Inflammatory macrophage treated with lipopolysaccharide for 4 hours (primary cell): Measurements from ENCODE around the gene NKX1-2.
"Not testable (repeated sequence)": the region's sequence is repeated elsewhere in the genome, so short reads cannot be mapped to it uniquely, and the experiment has no call there.

Source experiments
- DNase-seq: peaks from one replicate; pipeline ENCODE4 v3.0.0-alpha.2; 2020

The NKX1-2 gene

DNA sequence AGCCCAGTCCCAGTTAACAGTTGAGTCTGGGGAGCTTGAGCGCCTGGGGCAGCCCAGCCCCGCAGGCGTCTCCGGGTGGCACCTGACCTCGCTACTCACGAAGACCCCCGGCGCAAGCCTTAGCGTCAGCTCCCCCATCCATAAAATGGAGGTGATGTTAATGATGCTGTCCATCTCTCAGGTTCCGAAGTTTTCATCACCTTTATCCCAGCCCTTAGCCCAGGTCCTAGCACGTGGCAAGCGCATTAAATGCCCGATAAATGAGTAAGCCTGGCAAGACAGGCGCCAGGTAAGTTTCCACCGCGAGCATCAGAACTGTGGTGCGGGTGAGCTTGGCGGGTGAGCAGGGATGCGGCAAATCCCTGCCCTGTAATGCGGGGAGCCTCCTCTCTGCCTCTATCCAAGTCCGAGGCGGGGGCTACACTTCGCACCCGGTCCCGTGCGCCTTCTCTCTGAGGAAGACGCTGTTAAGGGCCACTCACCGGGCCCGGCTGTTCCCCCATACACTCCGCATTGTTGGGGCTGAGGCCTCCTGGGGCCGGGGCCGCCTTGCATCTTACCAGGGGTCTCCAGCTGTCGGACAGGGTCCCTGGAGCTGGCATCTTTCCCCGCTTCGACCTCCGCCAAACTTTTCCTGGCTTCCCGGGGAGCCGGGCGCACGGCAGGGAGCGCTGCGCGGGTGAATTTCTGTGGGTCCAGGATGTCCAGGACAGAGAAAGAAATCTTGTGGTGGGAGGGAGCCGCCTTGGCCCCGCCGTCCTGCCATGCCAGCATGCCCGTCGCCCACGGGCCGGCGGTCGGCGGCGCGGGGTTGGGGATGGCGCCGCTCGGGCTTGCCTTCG lies 444 bp downstream of the NKX1-2 start:
- DNase-seq, result no peak

DNA sequence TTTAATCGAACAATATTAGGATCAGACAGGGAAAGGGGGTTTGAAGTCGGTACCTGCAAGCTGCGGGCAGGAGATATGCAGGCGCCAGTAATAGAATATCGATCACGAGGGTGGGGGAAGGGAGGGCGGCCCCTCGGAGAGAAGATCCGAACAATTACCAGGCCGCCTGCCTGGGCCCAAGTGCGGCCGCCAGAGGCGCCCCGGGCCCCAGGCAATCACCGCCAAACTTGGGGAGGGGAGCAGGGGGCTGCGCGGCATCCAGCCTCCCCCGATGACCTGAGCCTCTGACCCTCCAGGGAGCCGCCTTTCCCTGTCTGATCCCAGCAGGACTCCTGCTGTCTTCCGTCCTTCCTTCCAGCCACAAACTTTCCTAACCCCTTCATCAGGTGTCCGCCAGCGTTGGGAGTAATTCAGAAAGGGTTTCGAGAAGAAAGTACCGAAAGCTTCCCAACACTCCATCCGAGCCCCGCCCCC lies 1.1 kb downstream of the NKX1-2 start:
- no peak for DNase-seq

DNA sequence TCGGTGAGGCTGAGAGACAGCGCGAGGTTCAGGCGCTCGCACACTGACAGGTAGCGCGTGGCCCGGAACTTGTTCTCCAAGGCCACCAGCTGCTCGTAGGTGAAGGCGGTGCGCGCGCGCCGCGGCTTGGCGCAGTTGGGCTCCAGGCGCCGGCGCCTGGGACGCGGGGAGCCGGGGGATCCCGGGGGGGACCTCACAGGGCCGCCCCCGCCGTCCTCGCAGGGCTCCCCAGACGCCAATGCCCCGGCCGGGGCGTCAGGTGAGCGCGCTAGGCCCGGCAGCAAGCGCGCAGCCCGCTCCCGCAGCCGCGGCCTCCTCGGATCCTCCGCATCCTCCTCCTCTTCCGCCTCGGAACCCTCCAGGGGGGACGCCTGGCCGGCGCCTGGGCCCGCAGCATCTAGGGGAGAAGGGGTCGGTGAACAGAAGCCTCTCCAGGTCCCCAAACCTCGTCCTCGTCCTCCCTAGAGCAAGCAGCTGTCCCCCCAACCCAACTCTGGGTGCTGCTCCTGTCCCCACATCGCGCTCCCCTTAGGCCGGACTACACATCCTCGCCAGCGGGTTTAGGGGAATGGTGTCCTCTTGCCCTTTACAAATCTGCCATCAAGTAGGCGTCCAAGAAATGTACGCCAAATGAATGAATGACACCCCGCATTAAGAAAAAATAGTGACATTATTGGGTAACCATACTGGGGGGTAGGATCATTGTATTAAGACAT lies 1.9 kb downstream of the NKX1-2 start:
- no peak for DNase-seq

DNA sequence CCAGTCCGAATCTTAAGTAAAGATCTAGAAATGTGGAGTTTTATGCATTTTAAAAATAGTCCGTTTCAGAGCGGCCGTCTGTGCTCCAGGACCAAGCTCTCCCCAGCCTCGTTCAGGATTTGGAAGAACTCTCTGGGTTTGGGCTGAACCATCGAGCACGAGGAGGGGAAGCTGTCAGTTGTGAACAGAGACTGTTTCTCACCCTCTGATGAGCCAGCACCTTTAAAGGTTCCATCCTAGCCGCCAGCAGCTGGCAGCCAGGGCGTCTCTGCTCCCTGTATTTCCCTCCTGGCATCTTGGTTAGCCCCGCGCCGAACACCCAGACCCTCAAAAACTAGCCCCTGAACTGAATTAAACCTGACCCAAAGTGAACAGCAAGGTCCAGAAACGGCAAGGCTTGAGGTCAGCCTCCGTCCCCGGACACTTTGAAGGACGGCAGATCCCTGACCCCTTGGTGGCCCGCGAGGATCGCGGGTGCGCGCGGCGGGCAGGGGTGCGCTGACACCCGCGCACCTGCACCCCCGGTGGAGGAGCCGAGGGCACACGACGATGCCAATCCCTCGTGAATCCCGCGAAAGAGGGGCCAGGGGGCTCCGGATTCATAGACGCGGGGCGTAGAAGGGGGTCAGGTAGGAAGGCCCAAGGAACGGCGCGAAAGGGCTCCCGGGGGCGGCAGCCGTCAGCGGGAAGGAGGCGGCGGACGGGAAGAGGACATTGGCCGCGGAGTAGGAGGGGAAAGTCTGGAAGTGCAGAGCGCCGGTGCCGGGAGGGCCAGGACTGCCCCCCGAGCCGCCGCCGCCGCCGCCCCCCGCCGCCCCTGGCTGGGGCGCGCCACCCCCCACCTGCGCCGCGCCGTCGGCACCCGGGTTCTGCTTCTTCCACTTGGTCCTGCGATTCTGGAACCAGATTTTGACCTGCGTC lies 2.7 kb downstream of the NKX1-2 start:
- DNase-seq, result no peak

DNA sequence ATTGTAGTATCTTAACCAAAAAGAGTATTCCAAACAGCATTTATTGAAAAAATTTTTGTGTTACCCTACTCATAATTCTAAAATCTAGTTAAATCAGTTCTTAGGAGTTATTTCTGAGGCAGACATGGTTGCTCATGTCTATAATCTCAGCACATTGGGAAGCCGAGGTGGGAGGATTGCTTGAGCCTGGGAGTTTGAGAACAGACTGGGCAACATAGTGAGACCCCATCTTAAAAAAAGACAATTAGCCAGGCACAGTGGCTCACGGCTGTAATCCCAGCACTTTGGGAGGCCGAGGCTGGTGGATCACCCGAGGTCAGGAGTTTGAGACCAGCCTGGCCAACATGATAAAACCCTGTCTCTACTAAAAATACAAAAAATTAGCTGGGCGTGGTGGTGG lies 8.1 kb downstream of the NKX1-2 start:
- DNase-seq, result not testable (repeated sequence)

DNA sequence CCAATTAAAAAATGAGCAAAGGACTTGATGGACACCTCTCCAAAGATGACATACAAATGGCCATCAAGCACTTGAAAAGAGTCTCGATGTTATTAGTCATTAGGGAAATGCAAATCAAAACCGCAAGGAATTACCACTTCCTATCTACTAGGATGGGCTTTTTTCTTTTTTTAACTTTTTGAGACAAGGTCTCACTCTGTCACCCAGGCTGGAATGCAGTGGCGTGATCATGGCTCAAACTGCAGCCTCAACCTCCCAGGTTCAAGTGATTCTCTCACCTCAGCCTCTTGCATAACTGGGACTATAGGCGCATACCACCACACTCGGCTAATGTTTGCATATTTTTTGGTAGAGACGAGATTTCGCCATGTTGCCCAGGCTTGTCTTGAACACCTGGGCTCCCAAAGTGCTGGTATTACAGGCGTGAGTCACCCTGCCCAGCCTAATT lies 13.6 kb downstream of the NKX1-2 start:
- DNase-seq, result peak; percentile 69

DNA sequence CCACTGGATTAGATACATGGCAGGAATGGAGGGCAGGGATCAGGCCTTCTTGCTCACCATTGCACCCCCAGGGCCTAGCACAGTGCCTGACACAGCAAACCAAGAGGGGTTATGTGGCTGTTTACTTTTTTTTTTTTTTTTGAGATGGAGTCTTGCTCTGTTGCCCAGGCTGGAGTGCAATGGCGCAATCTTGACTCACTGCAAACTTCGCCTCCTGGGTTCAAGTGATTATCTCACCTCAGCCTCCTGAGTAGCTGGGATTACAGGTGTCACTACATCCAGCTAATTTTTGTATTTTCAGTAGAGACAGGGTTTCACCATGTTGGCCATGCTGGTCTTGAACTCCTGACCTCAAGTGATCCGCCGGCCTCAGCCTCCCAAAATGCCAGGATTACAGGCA lies 14.2 kb downstream of the NKX1-2 start:
- not testable (repeated sequence) for DNase-seq

DNA sequence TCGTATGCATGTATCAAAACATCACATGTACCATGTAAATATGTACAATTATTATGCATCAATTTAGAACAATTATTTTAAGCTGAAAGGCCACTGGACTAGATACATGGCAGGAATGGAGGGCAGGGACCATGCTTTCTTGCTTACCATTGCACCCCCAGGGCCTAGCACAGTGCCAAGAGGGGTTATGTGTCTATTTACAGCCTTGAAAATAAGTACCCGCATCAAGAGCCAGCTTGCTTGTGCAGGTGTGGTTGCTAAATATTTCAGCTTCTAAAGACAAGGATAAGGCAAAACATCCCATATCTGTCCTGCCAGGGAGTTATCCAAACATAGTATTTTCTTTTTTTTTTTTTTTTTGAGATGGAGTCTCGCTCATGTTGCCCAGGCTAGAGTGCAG lies 16.4 kb downstream of the NKX1-2 start:
- no peak for DNase-seq

DNA sequence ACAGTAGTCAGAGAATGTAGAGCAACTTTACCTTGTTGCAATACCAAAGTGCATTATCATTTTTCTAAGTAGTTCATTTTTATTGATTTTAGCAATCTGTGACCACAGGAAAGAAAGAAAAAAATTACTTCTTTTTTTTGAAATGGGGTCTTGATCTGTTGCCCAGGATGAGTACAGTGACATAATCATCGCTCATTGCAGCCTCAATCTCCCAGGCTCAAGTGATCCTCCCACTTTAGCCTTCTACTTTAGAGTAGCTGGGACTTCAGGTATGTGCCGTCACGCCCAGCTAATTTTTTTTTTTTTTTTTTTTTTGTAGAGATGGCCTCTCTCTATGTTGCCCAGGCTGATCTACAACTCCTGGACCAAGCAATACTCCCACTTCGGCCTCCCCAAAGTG lies 19.8 kb downstream of the NKX1-2 start:
- DNase-seq, result no peak

DNA sequence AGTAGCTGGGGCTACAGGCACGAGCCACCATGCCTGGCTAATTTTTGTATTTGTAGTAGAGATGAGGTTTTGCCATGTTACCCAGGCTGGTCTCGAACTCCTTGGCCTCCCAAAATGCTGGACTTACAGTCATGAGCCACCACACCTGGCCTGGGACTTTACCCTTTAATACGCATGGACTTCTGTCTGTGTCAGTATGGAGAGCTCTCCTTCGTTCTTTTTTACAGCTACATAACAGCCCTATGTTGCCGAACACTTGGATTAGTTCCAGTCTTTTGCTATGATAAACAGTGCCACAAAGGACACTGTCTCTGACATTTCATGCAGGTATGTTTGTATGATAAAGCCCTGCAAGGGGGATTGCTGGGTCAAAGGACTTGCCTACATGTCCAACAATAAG lies 20.3 kb downstream of the NKX1-2 start:
- no peak for DNase-seq

DNA sequence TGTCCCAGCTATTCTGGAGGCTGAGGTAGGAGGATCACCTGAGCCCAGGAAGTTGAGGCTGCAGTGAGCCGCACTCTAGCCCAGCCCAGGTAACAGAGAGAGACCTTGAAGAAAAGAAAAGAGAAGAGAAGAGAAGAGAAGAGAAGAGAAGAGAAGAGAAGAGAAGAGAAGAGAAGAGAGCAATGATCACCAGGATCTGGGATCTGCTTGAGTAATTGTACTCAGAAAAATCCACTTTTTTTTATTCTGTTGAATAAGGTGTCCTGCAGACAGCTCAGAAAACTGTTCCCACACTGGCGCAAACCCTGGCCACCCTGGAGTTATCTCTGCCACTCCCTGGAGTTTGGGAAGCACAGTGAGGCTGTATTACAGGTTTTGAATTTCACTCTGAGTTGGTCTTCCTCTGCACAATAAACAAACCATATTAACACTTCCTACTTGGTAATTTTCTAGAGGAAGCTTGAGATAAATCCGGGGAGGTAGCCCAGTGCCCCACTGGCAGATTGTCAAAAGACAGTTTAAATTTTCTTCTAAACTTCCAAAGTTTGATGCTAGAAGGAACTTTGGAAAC lies 21.5 kb downstream of the NKX1-2 start:
- DNase-seq, result no peak

DNA sequence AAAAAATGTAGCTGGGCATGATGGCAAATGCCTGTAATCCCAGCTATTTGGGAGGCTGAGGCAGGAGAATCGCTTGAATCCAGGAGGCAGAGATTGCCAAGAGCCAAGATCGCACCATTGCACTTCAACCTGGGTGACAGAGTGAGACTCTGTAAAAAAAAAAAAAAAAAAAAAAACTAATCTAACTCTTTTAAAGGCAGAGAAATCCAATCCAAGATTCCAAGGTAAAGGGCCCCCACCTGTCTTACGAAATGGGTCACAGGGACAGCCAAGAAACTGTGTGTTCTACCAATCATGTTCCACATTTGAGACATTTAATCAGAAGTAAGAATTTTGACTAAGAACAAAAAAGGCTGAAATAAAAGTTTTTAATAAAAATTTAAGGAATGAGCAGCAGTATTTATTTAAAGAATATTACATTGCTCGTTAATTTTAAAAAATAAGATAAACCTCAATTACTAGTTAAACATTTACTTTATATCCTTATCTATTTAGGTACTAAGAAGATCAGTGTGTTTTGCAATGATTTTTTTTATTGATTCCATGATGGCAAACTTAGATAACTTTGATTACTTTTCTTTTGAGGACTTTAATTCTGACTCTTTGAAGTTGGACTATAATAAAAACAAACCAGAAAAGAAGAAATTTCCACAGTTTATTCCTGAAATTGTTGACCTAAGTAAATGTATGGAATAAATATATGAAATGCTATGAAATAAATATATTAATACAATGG lies 24.4 kb downstream of the NKX1-2 start:
- no peak for DNase-seq

DNA sequence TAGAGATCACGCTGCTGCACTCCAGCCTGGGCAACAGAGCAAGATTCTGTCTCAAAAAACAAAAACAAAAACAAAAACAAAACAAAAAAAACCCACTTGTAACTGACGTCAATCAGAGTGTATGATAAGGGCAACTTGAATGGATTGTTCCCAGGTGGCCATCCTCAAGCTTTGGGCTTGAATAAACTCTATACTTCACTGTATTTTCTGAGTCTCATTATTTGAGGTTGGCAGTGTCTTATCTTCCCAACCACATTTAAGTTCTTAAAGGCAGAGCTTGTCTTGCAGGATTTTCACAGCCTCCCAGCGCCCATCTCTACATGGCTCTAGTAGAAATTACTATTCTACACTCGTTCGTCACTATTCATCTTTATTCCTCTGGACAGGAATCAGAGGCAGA lies 26.0 kb downstream of the NKX1-2 start:
- DNase-seq, result no peak

DNA sequence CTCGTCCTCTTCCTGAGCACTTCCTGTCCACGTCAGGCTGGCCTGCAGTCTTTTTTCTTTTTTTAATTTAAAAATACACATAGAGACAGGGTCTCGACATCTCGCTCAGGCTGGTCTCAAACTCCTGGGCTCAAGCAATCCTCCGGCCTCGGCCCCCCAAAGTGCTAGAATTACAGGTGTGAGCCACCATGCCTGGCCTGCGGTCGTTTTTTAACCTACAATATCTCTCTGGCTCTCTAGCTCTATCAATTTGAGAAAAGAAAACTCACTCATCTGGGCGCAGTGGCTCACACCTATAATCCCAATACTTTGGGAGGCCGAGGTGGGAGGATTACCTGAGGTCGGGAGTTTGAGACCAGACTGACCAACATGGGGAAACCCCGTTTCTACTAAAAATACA lies 27.1 kb downstream of the NKX1-2 start:
- DNase-seq, result no peak

DNA sequence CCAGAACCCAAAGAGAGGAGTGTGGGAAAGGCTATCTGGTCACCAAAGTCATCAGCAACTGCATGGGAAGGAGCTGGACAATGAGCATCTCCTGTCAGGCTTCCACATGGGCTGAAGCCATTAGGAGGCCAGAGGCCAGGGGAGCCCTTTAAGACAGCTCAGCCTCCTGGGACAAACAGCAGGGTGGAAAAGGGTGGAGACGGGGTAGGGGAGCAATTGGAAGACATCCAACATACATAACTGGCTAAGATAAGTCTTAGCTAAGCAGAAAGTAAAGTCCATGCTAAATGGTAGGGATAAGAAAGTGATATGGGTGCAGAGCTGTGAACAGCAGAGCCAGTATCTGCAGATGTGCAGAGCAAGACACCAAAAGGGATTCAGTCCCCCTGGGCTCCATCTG lies 29.6 kb downstream of the NKX1-2 start:
- no peak for DNase-seq

DNA sequence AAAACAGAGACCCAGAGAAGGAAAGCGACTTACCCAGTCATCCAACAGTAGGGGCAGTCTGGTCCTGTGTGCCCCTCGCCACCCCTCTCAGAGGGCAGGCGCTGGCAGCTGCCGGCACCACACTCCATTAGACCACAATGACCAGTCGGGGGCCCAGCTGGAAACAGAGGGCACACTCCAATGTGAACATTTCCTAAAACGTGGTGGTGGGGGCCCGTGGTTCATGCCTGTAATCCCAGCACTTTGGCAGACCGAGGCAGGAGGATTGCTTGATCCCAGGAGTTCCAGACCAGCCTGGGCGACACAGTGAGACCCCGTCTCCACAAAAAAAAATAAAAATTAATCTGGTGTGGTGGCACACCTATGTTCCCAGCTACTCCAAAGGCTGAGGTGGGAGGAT lies 30.2 kb downstream of the NKX1-2 start:
- no peak for DNase-seq

DNA sequence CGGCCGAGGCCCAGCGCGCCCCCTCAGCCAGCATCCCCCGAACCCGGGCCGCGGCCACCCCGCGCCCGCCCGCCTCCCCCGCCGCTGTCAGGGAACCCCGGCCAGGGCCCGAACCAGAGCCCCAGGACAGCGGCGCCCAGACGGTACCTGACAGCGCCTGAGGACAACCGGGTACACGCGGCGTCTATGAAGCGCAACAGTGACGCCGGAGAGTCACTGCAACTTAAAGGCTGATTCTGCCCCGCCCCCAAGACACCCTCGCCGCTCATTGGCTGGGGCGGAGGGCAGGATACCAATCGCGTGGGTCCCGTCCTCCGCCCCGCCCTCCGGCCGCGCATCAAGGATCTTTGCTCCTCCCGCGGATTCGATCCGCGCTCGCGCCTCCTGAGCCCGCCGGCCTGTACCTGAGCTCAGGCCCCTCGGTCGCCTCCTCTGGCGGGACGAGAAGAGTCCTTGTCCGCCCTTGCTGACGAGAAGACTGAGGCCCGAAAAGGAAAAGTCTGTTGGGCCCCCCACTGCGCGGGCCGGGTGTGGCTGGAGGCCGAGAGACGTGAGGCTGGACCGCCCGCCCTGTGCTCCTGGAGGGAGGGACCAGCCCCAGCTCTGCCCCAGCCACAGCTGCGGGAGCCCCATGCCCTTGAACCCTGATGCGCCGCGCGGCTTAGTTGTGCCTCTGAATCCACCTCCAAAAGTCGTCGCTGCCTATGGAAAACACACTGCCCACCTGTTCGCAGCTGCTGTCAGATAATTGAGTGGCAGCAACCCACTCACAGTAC lies 30.9 kb downstream of the NKX1-2 start, which contains the start of gene OAT:
OAT (minus strand) TSS at position 198 of the 776 bp plus-strand sequence. CDS start 6,752 bp downstream, outside the sequence.
- DNase-seq, result peak; percentile 96

DNA sequence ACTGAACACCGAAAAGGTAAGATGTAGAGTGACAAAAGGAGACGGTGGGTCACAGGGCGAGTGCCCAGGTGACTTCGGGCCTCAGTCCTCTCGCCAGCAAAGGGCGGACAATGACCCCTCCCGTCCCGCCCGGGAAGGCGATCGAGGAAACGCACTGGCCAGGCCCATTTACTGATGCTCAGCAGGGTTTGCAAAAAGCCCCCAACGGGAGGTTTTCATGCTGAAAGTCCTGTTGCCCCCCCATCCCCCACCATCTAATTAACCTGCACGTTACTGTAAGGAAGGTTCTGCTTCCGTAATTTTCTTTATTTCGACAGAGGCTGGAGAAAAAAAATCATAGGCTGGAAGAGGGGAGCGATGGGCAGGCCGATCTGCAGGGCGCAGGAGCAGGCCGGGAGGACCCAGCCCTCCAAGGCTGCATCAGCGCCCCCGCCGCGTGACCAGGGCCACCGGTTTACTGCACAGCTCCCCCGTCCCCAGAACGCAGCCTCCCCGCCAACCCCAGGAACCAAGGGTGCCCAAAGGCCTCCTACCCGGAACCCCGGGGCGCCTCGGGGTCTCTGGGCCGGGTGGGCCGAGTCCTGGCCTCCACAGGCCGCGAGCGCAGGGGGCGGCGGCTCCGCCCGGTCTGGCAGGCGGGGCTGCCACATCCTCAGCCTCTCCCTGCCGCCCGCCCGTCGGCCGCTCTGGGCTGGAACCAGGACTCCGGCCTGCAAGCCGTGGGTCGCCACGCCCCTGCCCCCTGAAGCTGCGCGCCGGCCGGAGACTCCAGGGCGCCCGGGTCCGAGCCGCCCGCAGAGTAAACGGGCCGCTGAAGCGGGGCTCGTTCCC lies 31.7 kb downstream of the NKX1-2 start:
- peak; percentile 54 for DNase-seq

DNA sequence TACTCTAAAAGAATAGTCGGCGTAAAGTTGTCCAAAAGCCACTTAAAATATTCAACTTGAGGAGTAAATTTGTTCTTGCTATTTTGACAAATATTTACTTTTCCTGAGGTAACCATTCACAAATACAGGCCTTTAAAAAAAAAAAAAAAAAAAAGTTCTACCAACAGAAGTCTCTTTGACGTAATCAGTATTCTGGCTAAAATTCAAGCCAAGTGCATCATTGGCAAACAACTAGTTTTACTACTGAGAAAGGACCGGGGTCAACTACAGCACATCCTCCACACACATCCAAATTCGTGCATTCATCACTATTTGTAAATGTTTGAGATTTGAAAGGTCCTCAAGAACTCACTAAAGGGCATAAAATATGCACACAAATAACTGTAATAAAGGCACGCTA lies 33.1 kb downstream of the NKX1-2 start:
- DNase-seq, result no peak

DNA sequence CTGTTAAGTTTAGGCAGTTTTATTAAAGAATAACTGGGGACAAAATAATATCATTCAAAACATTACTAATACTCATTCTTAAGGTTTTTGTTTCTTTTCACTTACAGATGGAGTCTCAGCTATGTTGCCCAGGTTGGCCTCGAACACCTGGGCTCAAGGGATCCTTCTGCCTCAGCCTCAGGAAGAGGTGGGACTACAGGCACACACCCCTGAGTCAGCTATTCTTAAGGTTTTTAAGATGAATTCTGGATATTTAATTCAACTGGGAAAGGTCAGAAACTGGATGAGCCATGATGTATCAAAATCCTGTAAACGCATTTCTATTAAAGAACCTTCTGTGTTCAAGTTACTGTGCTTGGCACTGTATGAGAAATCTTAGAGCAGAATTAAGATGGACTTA lies 34.6 kb downstream of the NKX1-2 start:
- no peak for DNase-seq
